ENCODE data around the gene IFNK. TPM values are rescaled to one million over a fixed set of nuclear protein-coding genes. Genes with fewer than 3 reads are reported as not detected.

The IFNK gene
- total and polyA plus RNA-seq, 2 donors (not counting 3 experiments of a cell fraction or from before 2014, with no cell fraction given) = not detected

- no peak for DNase-seq (ENCODE audit: low read depth, low spot score)
Measured at GRCh38 chr9:27503623-27504022, 20.5 kb upstream of the IFNK start.

GRCh38 chr9:27504259-27504658 is 19.8 kb upstream of the IFNK start:
- H3K36me3 ChIP-seq (ENCODE audit: control insufficient read depth in 2 of 2, extremely low read depth in 1 of 2, insufficient read depth in 2 of 2, low read length in 2 of 2) = no peaks in the 10 kb centered on the region
- H3K9ac ChIP-seq (replicated peaks; ENCODE audit: extremely low read depth, insufficient read depth, low read length) = no peak overlapping the region
- H3K9me3 ChIP-seq (replicated peaks; ENCODE audit: control insufficient read depth, insufficient read depth, low read length) = no peaks in the 10 kb centered on the region
- intact Hi-C loops (cut with micrococcal nuclease) (loop anchor here (5.0 kb wide), 1 partner anchor 657 kb away; no protein-coding TSS in a partner anchor), dilution Hi-C loops (cut with MboI; ENCODE audit: extremely low pct_ligation_motif_present, low sequenced_read_pairs) (loop anchor here (25.0 kb wide), 1 partner anchor 167 kb away; no protein-coding TSS in a partner anchor)
- H3K27me3 ChIP-seq (ENCODE audit: control insufficient read depth in 2 of 2, insufficient read depth in 2 of 2, low read length in 2 of 2) = peaks cover 0 to 4% of the 10 kb centered on the region in 2 experiments
- no peak for TF ChIP-seq GATA2 (IDR thresholded peaks at IDR 0.05; ENCODE audit: insufficient read depth, insufficient read length, low read depth, low read length)
- no peak for TF ChIP-seq MAX (IDR thresholded peaks at IDR 0.05; ENCODE audit: insufficient read depth, insufficient read length)
- H3K79me2 ChIP-seq (ENCODE audit: control insufficient read depth, insufficient read depth, low read length) = no peaks in the 10 kb centered on the region
- no peak for DNase-seq (ENCODE audit: low read depth, low spot score)
- BruUV-seq (replicated peaks) = no TSS peak
- H3K9me1 ChIP-seq (replicated peaks; ENCODE audit: control insufficient read depth, extremely low read depth, insufficient read depth, low read length) = no peaks in the 10 kb centered on the region
- ChIA-PET CTCF (no interaction called here), POLR2A (no interaction called here)
- peaks cover 8% of the 10 kb centered on the region for H3K4me1 ChIP-seq (ENCODE audit: control insufficient read depth, extremely low read depth, insufficient read depth, low read length)
- FAIRE-seq = no peak
- H3K27ac ChIP-seq (ENCODE audit: insufficient read depth, low read depth, low read length) = no peak overlapping the region
- H2AFZ ChIP-seq (ENCODE audit: low read depth, low read length) = no peak overlapping the region
- no peak overlapping the region for H3K4me3 ChIP-seq (replicated peaks in 1 of 3; ENCODE audit: insufficient read depth in 1 of 3, low read depth in 1 of 3, low read length in 3 of 3)
- no peak overlapping the region for H3K4me2 ChIP-seq (ENCODE audit: insufficient read depth, low read length)
- H4K20me1 ChIP-seq (replicated peaks; ENCODE audit: control insufficient read depth, extremely low read depth, insufficient read depth, low read length) = no peaks in the 10 kb centered on the region

More at GRCh38 chr9:27503623-27504022, 20.5 kb upstream of the IFNK start:
- H4K20me1 ChIP-seq (replicated peaks; ENCODE audit: control insufficient read depth, extremely low read depth, insufficient read depth, low read length) = no peaks in the 10 kb centered on the region
- no peak overlapping the region for H3K4me2 ChIP-seq (ENCODE audit: insufficient read depth, low read length)
- dilution Hi-C loops (cut with MboI; ENCODE audit: extremely low pct_ligation_motif_present, low sequenced_read_pairs) (loop anchor here (25.0 kb wide), 1 partner anchor 166 kb away; no protein-coding TSS in a partner anchor), intact Hi-C loops (cut with micrococcal nuclease) (loop anchor here (5.0 kb wide), 1 partner anchor 656 kb away; no protein-coding TSS in a partner anchor)
- no peak overlapping the region for H3K9ac ChIP-seq (replicated peaks; ENCODE audit: extremely low read depth, insufficient read depth, low read length)
- H2AFZ ChIP-seq (ENCODE audit: low read depth, low read length) = no peak overlapping the region
- POLR2A ChIA-PET = no interaction called here
- peaks cover 0 to 4% of the 10 kb centered on the region in 2 experiments for H3K27me3 ChIP-seq (ENCODE audit: control insufficient read depth in 2 of 2, insufficient read depth in 2 of 2, low read length in 2 of 2)
- no peak overlapping the region for H3K27ac ChIP-seq (ENCODE audit: insufficient read depth, low read depth, low read length)
- no peaks in the 10 kb centered on the region for H3K9me1 ChIP-seq (replicated peaks; ENCODE audit: control insufficient read depth, extremely low read depth, insufficient read depth, low read length)
- no peaks in the 10 kb centered on the region for H3K9me3 ChIP-seq (replicated peaks; ENCODE audit: control insufficient read depth, insufficient read depth, low read length)
- H3K79me2 ChIP-seq (ENCODE audit: control insufficient read depth, insufficient read depth, low read length) = no peaks in the 10 kb centered on the region
- H3K4me3 ChIP-seq (replicated peaks in 1 of 3; ENCODE audit: insufficient read depth in 1 of 3, low read depth in 1 of 3, low read length in 3 of 3) = no peak overlapping the region
- FAIRE-seq = no peak
- no peaks in the 10 kb centered on the region for H3K36me3 ChIP-seq (ENCODE audit: control insufficient read depth in 2 of 2, extremely low read depth in 1 of 2, insufficient read depth in 2 of 2, low read length in 2 of 2)
- TF ChIP-seq POLR2A (IDR thresholded peaks at IDR 0.05; ENCODE audit: low read depth, low read length) (no peak), JUN (IDR thresholded peaks at IDR 0.05; ENCODE audit: borderline replicate concordance, insufficient read depth, insufficient read length, low read depth) (no peak), MYC (IDR thresholded peaks at IDR 0.05; ENCODE audit: low read depth, low read length) (no peak), EZH2 (IDR thresholded peaks at IDR 0.05; ENCODE audit: borderline replicate concordance, low read depth, low read length, severe bottlenecking) (no peak), FOS (IDR thresholded peaks at IDR 0.05; ENCODE audit: borderline replicate concordance, insufficient read depth, low read length) (no peak)
- no TSS peak for BruUV-seq (replicated peaks)
- peaks cover 12% of the 10 kb centered on the region for H3K4me1 ChIP-seq (ENCODE audit: control insufficient read depth, extremely low read depth, insufficient read depth, low read length)
- CTCF ChIA-PET = no interaction called here
